H1 (cell line): ENCODE measurements around the gene SYT6.

Experiments used
- CTCF ChIP-seq, 3 experiments: IDR thresholded peaks; 1 replicate in 2 of 3; 2 replicates in 1 of 3; pipeline versions ENCODE4 v1.5.1 to v1.6.1; 2011; ENCODE audit warnings: low read length in 3 of 3, mild to moderate bottlenecking in 3 of 3, inconsistent platforms in 2 of 3, low read depth in 1 of 3, moderate library complexity in 1 of 3; ENCODE audit not compliant: insufficient read depth in 1 of 3; ENCODE audit errors: control extremely low read depth in 1 of 3
- PHF8 ChIP-seq: fragments of 200-600 bp; sonication (generic); conservative IDR thresholded peaks from 2 replicates; pipeline ENCODE4 v1.7.1; 2012; ENCODE audit warnings: low read depth, mild to moderate bottlenecking, inconsistent platforms, low read length, moderate library complexity

- no peak for TF ChIP-seq PHF8
- peak in 2 of 3 experiments; percentile 1 to 12; a peak in 2 of 4 replicates for TF ChIP-seq CTCF (IDR thresholded peaks at IDR 0.05; ENCODE audit: control extremely low read depth in 1 of 3, insufficient read depth in 1 of 3, low read depth in 1 of 3, low read length in 3 of 3)
Measured at GRCh38 chr1:114088392-114089299, 65.0 kb downstream of the SYT6 start.
